Loucy (cell line): ENCODE results near the gene MISP3.

ENCODE experiments used
- EZH2phosphoT487 ChIP-seq: fragments of 200-600 bp; IDR thresholded peaks from 2 replicates; pipeline ENCODE4 v1.6.1; 2018; ENCODE audit warnings: antibody characterized with exemption, mild to moderate bottlenecking, moderate library complexity, borderline replicate concordance
- TF ChIP-seq, protein P1 (sequence below): fragments of 200-600 bp; sonication (generic); conservative IDR thresholded peaks from 2 replicates; pipeline ENCODE4 v1.5.1; 2014; ENCODE audit warnings: mild to moderate bottlenecking, antibody characterized with exemption, low read length

DNA sequence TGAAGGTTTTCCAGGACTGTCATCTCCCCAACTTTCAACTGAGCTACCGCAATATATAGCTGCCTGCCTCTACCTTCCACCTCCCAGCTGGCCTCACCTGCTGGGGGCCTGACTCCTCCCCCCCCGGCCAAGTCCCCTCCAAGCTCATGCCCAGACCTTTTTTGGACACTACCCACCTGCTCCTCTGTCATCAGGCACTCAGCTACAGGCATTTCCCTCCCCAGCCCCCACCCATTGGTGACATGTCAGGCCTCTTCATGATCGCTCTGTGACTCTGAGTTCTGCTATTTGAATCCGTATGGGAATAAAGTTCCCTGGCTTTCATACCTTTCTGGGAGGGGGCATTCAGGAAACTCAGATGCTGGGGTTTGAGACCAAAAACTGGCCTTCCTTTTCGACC lies 43.2 kb downstream of the MISP3 start:
- TF ChIP-seq, protein P1, sequence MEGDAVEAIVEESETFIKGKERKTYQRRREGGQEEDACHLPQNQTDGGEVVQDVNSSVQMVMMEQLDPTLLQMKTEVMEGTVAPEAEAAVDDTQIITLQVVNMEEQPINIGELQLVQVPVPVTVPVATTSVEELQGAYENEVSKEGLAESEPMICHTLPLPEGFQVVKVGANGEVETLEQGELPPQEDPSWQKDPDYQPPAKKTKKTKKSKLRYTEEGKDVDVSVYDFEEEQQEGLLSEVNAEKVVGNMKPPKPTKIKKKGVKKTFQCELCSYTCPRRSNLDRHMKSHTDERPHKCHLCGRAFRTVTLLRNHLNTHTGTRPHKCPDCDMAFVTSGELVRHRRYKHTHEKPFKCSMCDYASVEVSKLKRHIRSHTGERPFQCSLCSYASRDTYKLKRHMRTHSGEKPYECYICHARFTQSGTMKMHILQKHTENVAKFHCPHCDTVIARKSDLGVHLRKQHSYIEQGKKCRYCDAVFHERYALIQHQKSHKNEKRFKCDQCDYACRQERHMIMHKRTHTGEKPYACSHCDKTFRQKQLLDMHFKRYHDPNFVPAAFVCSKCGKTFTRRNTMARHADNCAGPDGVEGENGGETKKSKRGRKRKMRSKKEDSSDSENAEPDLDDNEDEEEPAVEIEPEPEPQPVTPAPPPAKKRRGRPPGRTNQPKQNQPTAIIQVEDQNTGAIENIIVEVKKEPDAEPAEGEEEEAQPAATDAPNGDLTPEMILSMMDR: no peak
- TF ChIP-seq EZH2phosphoT487: no peak
